HCT116 (cell line): ENCODE results near the gene BARX1.

Source experiments
- RAD21 ChIP-seq: IDR thresholded peaks from 2 replicates; pipeline ENCODE4 v1.6.1; 2012; ENCODE audit warnings: low read depth, mild to moderate bottlenecking
- TF ChIP-seq, protein P1 (sequence below), 3 experiments: fragments of 200-600 bp in 1 of 3; sonication (generic) in 1 of 3; IDR thresholded peaks in 2 of 3; conservative IDR thresholded peaks in 1 of 3; 2 replicates each; pipeline ENCODE4 v1.5.1; 2012 to 2017; ENCODE audit warnings: low read depth in 2 of 3, low read length in 2 of 3, antibody characterized with exemption in 1 of 3, borderline replicate concordance in 1 of 3, control low read depth in 1 of 3, mild to moderate bottlenecking in 1 of 3, mixed read lengths in 1 of 3, mixed run types in 1 of 3, moderate library complexity in 1 of 3; ENCODE audit not compliant: insufficient read depth in 1 of 3

DNA sequence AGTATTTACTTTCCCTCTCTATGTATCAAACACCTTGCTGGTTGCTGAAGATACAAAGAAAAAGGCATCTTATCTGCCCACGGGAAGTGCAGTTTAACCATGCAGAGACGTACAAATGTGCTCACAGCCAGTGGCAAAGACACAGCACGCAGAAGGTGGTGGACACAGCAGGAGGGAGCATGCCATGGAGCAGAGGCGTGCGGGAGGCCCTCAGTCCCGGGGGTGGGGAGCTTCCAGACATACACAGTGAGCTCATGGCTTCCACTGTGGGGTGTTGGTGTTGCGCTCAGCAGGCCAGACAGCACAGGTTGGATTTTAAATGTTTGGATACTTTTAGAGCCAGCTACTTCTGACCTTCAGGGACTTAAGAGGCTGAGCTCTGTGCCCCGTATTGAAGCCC is 8.8 kb upstream of the BARX1 start:
- TF ChIP-seq, protein P1, sequence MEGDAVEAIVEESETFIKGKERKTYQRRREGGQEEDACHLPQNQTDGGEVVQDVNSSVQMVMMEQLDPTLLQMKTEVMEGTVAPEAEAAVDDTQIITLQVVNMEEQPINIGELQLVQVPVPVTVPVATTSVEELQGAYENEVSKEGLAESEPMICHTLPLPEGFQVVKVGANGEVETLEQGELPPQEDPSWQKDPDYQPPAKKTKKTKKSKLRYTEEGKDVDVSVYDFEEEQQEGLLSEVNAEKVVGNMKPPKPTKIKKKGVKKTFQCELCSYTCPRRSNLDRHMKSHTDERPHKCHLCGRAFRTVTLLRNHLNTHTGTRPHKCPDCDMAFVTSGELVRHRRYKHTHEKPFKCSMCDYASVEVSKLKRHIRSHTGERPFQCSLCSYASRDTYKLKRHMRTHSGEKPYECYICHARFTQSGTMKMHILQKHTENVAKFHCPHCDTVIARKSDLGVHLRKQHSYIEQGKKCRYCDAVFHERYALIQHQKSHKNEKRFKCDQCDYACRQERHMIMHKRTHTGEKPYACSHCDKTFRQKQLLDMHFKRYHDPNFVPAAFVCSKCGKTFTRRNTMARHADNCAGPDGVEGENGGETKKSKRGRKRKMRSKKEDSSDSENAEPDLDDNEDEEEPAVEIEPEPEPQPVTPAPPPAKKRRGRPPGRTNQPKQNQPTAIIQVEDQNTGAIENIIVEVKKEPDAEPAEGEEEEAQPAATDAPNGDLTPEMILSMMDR (IDR thresholded peaks at IDR 0.05 in 2 of 3, conservative IDR thresholded peaks at IDR 0.05 in 1 of 3; ENCODE audit: borderline replicate concordance in 1 of 3, insufficient read depth in 1 of 3, low read depth in 2 of 3, low read length in 2 of 3) = no peak
- no peak for TF ChIP-seq RAD21
